GM18858 (cell line): ENCODE measurements around the gene ADISSP.

ENCODE experiments used
- ATAC-seq: cut with Tn5 transposase; IDR thresholded peaks from one replicate; pipeline ENCODE4 v1.9.1; 2021; ENCODE audit not compliant: unreplicated experiment

Gene ADISSP

GRCh38 chr20:3781153-3781910 lies 13.8 kb upstream of the ADISSP start, which contains the start of gene SPEF1:
SPEF1 (minus strand) TSS chr20:3781448; CDS start chr20:3781287, 161 bp downstream.
- no peak for ATAC-seq

GRCh38 chr20:3778976-3779375 lies 11.4 kb upstream of the ADISSP start:
- no peak for ATAC-seq

- no peak for ATAC-seq
Measured at GRCh38 chr20:3777716-3778629, 10.4 kb upstream of the ADISSP start.

- ATAC-seq = no peak
Measured at GRCh38 chr20:3777381-3777715, 9.8 kb upstream of the ADISSP start.

- no peak for ATAC-seq
Measured at GRCh38 chr20:3775457-3776108, 8.0 kb upstream of the ADISSP start.

- no peak for ATAC-seq
Measured at GRCh38 chr20:3771552-3772058, 4.1 kb upstream of the ADISSP start.

GRCh38 chr20:3768342-3769130 lies 983 bp upstream of the ADISSP start:
- ATAC-seq = peak; percentile 27

- ATAC-seq = no peak
Measured at GRCh38 chr20:3767110-3767426, 485 bp downstream of the ADISSP start.

GRCh38 chr20:3766422-3767109 lies 987 bp downstream of the ADISSP start:
- no peak for ATAC-seq

- ATAC-seq = no peak
Measured at GRCh38 chr20:3765171-3765882, 2.2 kb downstream of the ADISSP start.

- ATAC-seq = no peak
Measured at GRCh38 chr20:3764659-3765058, 2.9 kb downstream of the ADISSP start.

GRCh38 chr20:3763671-3764601 lies 3.6 kb downstream of the ADISSP start:
- no peak for ATAC-seq

GRCh38 chr20:3760655-3761348 lies 6.8 kb downstream of the ADISSP start:
- ATAC-seq = no peak

- no peak for ATAC-seq
Measured at GRCh38 chr20:3759884-3760283, 7.7 kb downstream of the ADISSP start.

GRCh38 chr20:3759316-3759823 lies 8.2 kb downstream of the ADISSP start:
- no peak for ATAC-seq

- no peak for ATAC-seq
Measured at GRCh38 chr20:3758566-3758965, 9.0 kb downstream of the ADISSP start.

- no peak for ATAC-seq
Measured at GRCh38 chr20:3757268-3757667, 10.3 kb downstream of the ADISSP start.
